Prostate gland (tissue), 2 donors: ENCODE data around the gene C1R.

Experiments used
- POLR2AphosphoS5 ChIP-seq: sonication (generic); formaldehyde crosslinking; IDR thresholded peaks from one replicate; pipeline ENCODE4 v1.6.1; 2017; ENCODE audit warnings: antibody characterized with exemption
- TF ChIP-seq, protein P1 (sequence below), 4 experiments: fragments of 200-600 bp in 2 of 4; fragments of 450-650 bp in 2 of 4; sonication (generic) in 2 of 4; IDR thresholded peaks; 1 replicate in 3 of 4; 2 replicates in 1 of 4; pipeline ENCODE4 v1.5.1; 2016 to 2019; ENCODE audit warnings: antibody characterized with exemption in 4 of 4, mild to moderate bottlenecking in 2 of 4, moderate library complexity in 2 of 4

DNA sequence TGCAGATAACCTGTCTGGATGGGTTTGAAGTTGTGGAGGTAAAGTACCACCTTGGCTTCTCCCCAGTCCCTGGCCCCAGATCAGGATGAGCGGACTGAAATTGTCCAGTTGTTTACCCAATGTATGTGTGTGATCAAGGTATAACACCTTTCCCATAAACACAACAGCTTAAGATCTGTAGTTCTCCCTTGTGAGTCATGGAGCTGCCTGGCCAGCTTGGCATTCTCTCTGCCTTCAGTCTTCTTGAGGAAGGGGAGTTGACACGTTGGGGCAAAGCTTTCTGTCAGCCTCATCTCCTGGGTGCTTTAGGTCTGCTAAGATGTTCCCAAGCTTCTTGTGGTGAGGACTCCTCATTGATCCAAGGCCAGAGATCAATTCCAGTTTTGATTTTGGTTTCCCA, 25.6 kb downstream of the C1R start:
- TF ChIP-seq, protein P1, sequence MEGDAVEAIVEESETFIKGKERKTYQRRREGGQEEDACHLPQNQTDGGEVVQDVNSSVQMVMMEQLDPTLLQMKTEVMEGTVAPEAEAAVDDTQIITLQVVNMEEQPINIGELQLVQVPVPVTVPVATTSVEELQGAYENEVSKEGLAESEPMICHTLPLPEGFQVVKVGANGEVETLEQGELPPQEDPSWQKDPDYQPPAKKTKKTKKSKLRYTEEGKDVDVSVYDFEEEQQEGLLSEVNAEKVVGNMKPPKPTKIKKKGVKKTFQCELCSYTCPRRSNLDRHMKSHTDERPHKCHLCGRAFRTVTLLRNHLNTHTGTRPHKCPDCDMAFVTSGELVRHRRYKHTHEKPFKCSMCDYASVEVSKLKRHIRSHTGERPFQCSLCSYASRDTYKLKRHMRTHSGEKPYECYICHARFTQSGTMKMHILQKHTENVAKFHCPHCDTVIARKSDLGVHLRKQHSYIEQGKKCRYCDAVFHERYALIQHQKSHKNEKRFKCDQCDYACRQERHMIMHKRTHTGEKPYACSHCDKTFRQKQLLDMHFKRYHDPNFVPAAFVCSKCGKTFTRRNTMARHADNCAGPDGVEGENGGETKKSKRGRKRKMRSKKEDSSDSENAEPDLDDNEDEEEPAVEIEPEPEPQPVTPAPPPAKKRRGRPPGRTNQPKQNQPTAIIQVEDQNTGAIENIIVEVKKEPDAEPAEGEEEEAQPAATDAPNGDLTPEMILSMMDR (IDR thresholded peaks at IDR 0.05), result no peak
- no peak for TF ChIP-seq POLR2AphosphoS5
